ENCODE measurements around the gene SCD5. TPM values are rescaled to one million over a fixed set of nuclear protein-coding genes. Genes with fewer than 3 reads are reported as not detected.

SCD5 gene
- total and polyA plus RNA-seq, 2 of the 4 experiments (the other 2 are of a cell fraction) = 12.4 to 13.5 TPM

DNA sequence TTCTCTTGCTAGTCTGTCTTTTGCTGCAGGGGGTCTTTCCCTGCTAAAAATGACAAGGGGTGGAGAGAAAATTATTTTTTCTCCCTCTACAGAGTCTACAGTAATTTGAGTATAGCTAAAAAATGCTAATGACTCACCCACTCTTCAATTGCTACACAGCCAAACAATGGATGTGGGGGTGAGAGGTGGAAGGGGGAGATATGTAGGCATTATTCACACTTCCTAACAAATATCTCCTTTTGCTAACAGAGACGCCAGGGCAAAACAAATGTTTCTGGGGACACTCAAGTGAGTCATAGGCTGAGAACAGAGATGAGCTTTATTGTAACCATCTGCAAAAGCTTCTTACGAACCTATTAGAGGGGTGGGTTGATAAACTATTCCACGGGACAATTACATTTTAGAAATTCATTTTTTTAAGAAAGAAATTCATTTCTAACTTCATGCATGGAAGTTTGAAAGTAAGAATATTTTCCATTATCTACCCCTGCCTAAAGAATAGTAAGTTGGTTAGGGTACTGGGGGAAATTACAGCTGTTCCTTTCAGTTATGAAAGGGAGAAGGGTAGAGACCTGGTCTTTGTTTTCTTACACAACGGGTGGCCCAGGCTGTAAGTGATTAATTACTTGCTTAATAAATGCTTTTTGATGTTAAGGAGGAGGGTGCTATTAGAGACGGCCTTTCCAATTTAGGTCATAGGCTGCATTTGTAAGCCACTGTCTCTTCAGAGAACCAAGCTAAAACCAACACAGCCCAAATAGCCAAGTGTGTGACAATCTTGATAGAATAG is 12.8 kb downstream of the SCD5 start:
- H4K20me1 ChIP-seq (ENCODE audit: insufficient read depth, low read length) = peaks cover 13% of the 10 kb centered on the region
- DNase-seq (peak; percentile 88), ATAC-seq (ENCODE audit: low read depth) (peak; percentile 56)
- no peak overlapping the region for H2BK5ac ChIP-seq (ENCODE audit: low read depth, low read length, poor library complexity, severe bottlenecking)
- no peak overlapping the region for H3K23ac ChIP-seq (ENCODE audit: low read depth, low read length)
- H2AFZ ChIP-seq (replicated peaks; ENCODE audit: low read length, poor library complexity) = no peak overlapping the region
- H2AK5ac ChIP-seq (ENCODE audit: low read depth, low read length) = no peak overlapping the region
- H3K56ac ChIP-seq (ENCODE audit: extremely low read depth, insufficient read depth, low read length) = no peak overlapping the region
- intact Hi-C loops (cut with micrococcal nuclease) = no loop called here
- WGBS, 2 experiments (ENCODE audit: extremely low coverage in 2 of 2, insufficient read length in 1 of 2) = no CpG with 5 or more reads among the region's 5 CpGs
- peaks cover 34 to 35% of the 10 kb centered on the region in 2 experiments for H3K79me1 ChIP-seq (ENCODE audit: low read depth in 1 of 2, low read length in 2 of 2)
- TF ChIP-seq BHLHE40 (IDR thresholded peaks at IDR 0.05; ENCODE audit: low read depth, low read length) (peak; percentile 34), CEBPB (IDR thresholded peaks at IDR 0.05; ENCODE audit: low read depth, low read length) (peak; percentile 88), POLR2A (IDR thresholded peaks at IDR 0.05; ENCODE audit: low read depth, low read length) (no peak), FOS (IDR thresholded peaks at IDR 0.05; ENCODE audit: low read depth, low read length) (peak; percentile 76), RFX5 (IDR thresholded peaks at IDR 0.05; ENCODE audit: low read depth, low read length) (no peak)
- no peak overlapping the region for H3K27ac ChIP-seq (ENCODE audit: insufficient read depth, low read length)
- H4K91ac ChIP-seq (ENCODE audit: insufficient read depth, low read depth, low read length) = no peak overlapping the region
- in situ Hi-C loops (cut with MboI; ENCODE audit: low sequenced_read_pairs) = no loop called here
- no peak overlapping the region for H2BK120ac ChIP-seq (ENCODE audit: low read depth, low read length)
- H3K4ac ChIP-seq (ENCODE audit: low read depth, low read length) = no peak overlapping the region
- no peak overlapping the region for H3K9ac ChIP-seq (ENCODE audit: low read depth, low read length)
- H3K4me1 ChIP-seq (ENCODE audit: control insufficient read depth, insufficient read depth, low read length) = peaks cover 13% of the 10 kb centered on the region
- ChIA-PET POLR2A (ENCODE audit: unreplicated experiment) (interaction anchor here (0.6 kb wide), 1 partner anchor 446 kb away, joined by 3 read pairs; no protein-coding TSS in a partner anchor), CTCF (interaction anchor here (0.6 to 0.7 kb wide), 2 partner anchors 135 to 1391 kb away, joined by 4 to 7 read pairs; no protein-coding TSS in a partner anchor)
- no peak overlapping the region for H3K4me3 ChIP-seq (ENCODE audit: insufficient read depth, low read depth, low read length)
- H4K8ac ChIP-seq (ENCODE audit: low read depth in 2 of 2, low read length in 2 of 2) = no peak overlapping the region
- H3K4me2 ChIP-seq (ENCODE audit: low read depth, low read length) = peak overlapping the region; percentile 64; the same call in 1 of the 2 replicates
- BruUV-seq (replicated peaks) = no TSS peak
- H2BK15ac ChIP-seq (ENCODE audit: low read depth, low read length) = no peak overlapping the region
- H2AK9ac ChIP-seq (replicated peaks; ENCODE audit: low read depth, low read length, poor library complexity) = no peak overlapping the region
- H4K5ac ChIP-seq (ENCODE audit: low read depth, low read length) = no peak overlapping the region; the same call in 1 of the 2 replicates
- H3K9me1 ChIP-seq (ENCODE audit: insufficient read depth, low read length) = peaks cover 4% of the 10 kb centered on the region
- no peaks in the 10 kb centered on the region for H3K9me3 ChIP-seq (ENCODE audit: control insufficient read depth, insufficient read depth, low read length)
- H3K27me3 ChIP-seq (ENCODE audit: control insufficient read depth, insufficient read depth, low read length) = no peaks in the 10 kb centered on the region
- peak overlapping the region; percentile 21; the same call in 1 of the 2 replicates for H3K18ac ChIP-seq (ENCODE audit: low read depth, low read length)
- no peak overlapping the region; the same call in 1 of the 2 replicates for H3K14ac ChIP-seq (replicated peaks; ENCODE audit: low read depth, low read length)
- H2BK20ac ChIP-seq (ENCODE audit: low read depth, low read length) = no peak overlapping the region
- H3K36me3 ChIP-seq (ENCODE audit: control insufficient read depth, insufficient read depth, low read length) = no peaks in the 10 kb centered on the region
- dilution Hi-C loops (cut with HindIII; ENCODE audit: low sequenced_read_pairs, unreplicated experiment) = no loop called here

All from IMR-90 (cell line).